Stimulated activated CD8-positive, alpha-beta memory T cell treated with anti-CD3 and anti-CD28 coated beads, Interleukin-12 subunit alpha, Interleukin-12 subunit beta, amount 100 ng/mL, for 24 hours (primary cell): ENCODE results near the gene FN3KRP.

Experiments
- DNase-seq: peaks from one replicate; pipeline ENCODE4 v3.0.0-alpha.2; 2020; ENCODE audit errors: extremely low read depth

The FN3KRP gene, protein sequence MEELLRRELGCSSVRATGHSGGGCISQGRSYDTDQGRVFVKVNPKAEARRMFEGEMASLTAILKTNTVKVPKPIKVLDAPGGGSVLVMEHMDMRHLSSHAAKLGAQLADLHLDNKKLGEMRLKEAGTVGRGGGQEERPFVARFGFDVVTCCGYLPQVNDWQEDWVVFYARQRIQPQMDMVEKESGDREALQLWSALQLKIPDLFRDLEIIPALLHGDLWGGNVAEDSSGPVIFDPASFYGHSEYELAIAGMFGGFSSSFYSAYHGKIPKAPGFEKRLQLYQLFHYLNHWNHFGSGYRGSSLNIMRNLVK

GRCh38 chr17:82716203-82717010, at the start of gene FN3KRP:
FN3KRP (plus strand) TSS chr17:82716706; CDS start chr17:82716756, 50 bp downstream.
- peak; percentile 84 for DNase-seq

GRCh38 chr17:82666931-82667667, 49.4 kb upstream of the FN3KRP start:
- no peak for DNase-seq

DNA sequence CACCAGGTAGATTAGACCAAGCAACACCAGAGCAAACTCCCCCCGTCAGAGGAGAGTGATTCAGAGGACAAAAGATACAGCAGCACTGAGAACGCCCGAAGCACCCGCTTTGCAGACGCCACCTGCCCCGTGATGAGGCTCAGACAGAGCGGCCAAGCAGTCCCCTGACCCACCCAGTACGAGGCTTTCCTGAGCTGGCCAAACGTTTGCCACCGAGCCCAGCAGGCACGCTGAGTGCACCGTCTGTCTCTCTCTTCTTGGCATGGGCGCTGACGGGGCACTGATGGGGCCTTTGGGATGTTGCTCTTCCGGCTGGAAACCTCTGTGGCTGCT, 48.9 kb upstream of the FN3KRP start:
- DNase-seq: no peak

GRCh38 chr17:82668024-82668630, 48.4 kb upstream of the FN3KRP start:
- no peak for DNase-seq

- no peak for DNase-seq
Observed at GRCh38 chr17:82668631-82669099, 47.8 kb upstream of the FN3KRP start.

DNA sequence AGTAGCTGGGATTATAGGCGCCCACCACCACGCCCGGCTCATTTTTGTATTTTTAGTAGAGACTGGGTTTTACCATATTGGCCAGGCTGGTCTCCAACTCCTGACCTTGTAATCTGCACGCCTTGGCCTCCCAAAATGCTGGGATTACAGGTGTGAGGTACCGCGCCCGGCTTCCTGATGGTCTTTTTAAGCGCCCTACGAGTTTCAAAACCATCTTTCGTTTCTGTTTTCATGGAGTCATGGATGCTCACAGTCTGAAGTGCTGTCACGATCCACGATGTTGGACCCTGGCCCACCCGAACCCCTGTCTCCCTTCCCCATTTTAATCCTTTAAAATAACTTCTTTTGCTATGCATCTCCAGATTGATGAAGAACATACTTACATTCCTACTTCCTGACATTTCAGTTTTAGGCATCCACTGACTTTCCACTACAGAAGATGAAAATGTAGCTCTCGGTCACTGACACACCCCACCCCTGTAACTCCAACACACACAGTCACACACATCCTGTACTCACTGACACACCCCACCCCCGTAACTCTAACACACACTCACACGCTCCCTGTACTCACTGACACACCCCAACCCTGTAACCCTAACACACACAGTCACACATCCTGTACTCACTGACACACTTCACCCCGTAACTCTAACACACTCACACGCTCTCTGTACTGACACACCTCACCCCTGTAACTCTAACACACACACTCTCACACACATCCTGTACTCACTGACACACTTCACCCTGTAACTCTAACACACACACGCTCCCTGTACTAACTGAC, 45.6 kb upstream of the FN3KRP start:
- no peak for DNase-seq

- no peak for DNase-seq
Observed at GRCh38 chr17:82674656-82675475, 41.6 kb upstream of the FN3KRP start.

DNA sequence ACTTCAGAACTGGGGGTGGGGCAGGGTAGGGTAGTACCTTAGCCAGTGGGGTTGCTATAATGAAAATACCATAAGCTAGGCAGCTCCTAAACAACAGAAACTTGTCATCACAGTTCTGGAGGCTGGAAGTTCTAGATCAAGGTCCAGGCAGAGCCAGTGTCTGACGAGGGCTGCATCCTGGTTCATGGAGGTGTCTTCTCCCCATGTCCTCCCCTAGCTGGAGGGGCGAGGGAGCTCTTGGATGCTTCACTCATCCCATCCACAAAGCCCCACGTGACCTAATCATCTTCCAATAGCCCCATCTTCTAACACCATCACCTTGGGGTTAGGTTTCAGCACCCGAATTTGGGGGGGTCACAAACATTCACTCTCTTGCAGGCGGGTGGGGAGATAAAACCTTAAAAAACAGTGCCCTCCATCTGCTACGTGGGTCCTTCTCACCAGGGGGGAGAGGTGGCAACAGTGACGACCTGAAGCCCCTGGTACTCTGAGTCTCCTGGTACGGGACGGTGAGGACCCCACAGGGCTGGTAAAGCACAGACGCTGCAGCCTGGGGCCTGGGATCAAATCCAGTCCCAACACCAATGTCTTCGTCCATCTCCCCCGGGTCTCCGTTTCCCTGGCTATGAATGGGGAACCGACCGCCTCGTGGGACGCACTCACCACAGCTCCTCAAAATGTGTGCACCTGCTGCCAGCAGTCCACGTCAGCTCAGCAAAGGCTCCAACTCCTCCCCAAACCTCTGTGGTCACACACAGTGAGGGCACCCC, 40.8 kb upstream of the FN3KRP start:
- no peak for DNase-seq

- no peak for DNase-seq
Observed at GRCh38 chr17:82677353-82677925, 39.1 kb upstream of the FN3KRP start.

GRCh38 chr17:82678265-82678891, 38.1 kb upstream of the FN3KRP start:
- no peak for DNase-seq

DNA sequence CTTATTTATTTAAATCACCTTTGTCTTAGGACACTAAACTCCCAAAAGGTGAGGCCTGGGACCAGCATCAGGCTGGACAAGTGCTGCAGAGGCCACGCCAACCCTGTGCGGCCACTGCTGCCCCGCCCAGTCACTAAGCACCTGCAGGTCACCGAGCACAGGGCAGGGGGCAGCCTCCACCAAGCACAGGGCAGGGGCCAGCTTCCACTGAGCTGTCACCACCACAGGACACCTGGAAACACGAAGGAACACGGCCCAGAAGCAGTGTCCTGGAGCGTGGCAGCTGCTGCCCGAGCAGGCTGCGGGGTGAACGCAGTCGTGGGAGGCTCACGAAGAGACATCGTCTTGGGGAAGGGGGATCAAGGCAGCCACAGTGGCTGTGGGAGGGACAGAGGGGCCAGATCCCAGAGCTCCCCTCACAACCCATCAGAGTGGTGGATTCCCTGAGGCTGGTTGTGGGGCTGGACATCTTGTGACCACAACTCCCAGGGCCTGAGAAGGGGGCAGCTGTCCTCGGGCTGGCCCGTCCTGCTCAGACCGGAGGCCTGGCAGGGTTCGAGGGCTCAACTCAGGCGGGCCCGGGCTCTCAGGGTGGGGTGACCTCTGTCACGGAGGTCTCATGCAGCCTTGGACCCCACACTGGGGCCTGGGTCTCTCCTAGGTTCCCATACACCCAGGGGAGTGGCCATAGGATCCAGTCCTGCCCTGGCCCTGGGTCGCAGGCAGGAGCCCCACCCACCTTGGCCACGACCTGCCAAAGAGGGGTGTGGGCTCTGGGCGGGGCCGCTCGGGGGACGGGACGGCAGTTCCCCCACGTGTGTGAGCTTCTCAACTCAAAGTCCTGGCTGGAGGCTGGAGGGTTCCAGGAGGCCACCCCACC, 36.7 kb upstream of the FN3KRP start:
- no peak for DNase-seq

DNA sequence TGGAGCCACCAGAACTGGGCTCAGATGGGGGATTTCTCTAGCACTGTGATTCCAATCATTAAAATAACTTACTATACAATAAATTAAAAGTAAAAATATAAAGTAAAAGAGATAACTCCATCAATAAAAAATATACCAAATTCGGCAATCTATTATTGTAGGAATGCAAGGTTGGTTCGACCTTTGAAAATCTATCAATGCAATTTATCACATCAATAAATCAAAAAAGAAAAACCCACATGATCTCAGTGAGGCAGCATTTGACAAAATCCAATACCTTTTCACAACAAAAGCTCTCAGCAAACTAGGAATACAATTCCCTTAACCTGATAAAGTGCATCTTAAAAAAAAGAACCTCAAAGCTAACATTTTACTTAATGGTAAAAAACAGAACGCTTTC, 35.0 kb upstream of the FN3KRP start:
- DNase-seq: no peak

GRCh38 chr17:82683534-82683933, 33.0 kb upstream of the FN3KRP start:
- no peak for DNase-seq

DNA sequence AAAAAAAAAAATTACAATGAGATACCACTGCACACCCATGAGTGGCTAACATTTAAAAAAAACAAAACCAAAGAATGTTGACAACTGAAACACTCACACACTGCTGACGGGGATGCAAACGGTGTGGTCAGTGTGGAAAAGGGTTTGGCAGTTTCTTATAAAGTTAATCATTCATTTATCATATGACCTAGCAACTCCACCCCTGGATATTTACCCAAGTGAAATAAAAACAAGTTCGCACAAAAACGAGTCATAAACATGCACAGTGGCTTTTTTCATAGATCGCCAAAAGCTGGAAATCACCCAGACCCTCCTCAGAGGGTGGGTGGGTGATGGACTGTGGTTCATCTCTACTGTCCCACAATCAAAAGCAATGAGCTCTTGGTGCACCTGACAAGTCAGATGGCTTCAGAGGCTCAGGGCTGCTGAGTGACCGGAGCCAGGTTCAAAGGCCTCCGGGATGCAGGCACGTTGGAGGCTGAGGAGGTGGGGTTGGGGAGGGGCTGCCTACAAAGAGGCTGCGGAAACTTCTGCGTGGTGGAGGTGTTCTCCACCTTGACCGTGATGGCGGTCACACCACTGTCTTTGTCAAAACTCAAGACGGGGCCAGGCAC, 32.2 kb upstream of the FN3KRP start:
- no peak for DNase-seq

- no peak for DNase-seq
Observed at GRCh38 chr17:82685291-82685690, 31.2 kb upstream of the FN3KRP start.

DNA sequence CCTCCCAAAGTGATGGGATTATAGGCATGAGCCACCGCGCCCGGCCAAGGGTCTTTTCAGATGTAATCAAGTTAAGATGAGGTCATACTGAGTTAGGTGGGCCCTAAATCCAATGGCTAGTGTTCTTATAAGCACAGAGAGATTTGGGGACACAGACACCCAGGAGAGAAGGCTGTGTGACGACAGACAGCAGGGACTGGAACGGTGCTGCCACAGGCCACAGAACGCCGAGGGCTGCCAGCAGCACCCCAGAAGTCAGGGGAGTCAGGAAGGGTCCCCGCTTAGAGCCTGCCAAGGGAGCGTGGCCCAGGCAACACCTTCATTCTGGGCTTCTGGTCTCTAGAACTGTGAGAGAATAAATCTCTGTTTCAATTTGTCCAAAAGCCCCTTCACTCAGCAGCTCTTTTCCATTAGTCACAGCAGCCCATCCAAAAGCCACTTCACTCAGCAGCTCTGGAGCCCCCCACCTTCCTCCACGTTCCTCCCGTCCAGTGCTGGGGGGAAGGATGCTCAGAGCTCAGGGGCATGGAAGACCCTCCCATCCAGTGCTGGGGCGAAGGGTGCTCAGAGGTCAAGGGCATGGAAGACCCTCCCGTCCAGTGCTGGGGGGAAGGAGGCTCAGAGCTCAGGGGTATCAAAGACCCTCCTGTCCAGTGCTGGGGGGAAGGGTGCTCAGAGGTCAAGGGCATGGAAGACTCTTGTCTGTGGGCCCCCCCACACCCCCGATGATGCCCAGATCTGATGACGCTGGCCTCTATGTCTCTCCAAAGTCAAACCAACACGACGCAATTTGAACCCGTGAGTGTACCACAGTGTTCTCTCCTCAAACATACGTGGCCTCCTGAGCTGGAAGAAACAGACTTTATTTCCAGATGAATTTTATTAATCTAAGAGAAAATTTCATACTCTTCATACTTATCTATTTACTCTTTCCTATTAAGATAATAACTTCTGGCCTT, 29.9 kb upstream of the FN3KRP start:
- DNase-seq: no peak
